Measurements from ENCODE around the gene SLC44A4.

Gene SLC44A4

DNA sequence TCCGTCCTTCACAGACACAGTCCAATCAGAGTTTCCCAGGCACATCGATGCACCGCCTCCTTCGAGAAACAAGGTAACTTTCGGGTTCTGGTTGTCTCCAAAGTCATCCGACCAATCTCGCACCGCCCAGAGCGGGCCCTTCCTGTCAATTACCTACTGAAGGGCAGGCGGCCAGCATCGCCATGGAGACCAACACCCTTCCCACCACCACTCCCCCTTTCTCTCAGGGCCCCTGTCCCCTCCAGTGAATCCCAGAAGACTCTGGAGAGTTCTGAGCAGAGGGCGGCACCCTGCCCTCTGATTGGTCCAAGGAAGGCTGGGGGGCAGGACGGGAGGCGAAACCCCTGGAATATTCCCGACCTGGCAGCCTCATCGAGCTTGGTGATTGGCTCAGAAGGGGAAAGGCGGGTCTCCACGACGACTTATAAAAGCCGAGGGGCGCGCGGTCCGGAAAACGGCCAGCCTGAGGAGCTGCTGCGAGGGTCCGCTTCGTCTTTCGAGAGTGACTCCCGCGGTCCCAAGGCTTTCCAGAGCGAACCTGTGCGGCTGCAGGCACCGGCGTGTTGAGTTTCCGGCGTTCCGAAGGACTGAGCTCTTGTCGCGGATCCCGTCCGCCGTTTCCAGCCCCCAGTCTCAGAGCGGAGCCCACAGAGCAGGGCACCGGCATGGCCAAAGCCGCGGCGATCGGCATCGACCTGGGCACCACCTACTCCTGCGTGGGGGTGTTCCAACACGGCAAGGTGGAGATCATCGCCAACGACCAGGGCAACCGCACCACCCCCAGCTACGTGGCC is 51.3 kb downstream of the SLC44A4 start, which contains the start of gene HSPA1B (continued):
- TF ChIP-seq SP2 (tag by site-specific recombination; IDR thresholded peaks at IDR 0.05) (peak; percentile 97), ZNF433 (tag by site-specific recombination; IDR thresholded peaks at IDR 0.05; ENCODE audit: low read depth) (no peak), IKZF3 (tag by site-specific recombination; IDR thresholded peaks at IDR 0.05) (peak; percentile 100), ZNF843 (tag by site-specific recombination; IDR thresholded peaks at IDR 0.05) (peak; percentile 56; the same call in 1 of the 2 replicates), KLF10 (tag by site-specific recombination; IDR thresholded peaks at IDR 0.05) (peak; percentile 92), ZNF211 (tag by site-specific recombination; IDR thresholded peaks at IDR 0.05; ENCODE audit: low read depth) (no peak), ZFHX2 (tag by site-specific recombination; conservative IDR thresholded peaks at IDR 0.05) (peak; percentile 66), SP3 (tag by site-specific recombination; IDR thresholded peaks at IDR 0.05) (peak; percentile 75), GLIS1 (tag by site-specific recombination; IDR thresholded peaks at IDR 0.05) (peak; percentile 31; the same call in 1 of the 2 replicates), ZNF394 (tag by site-specific recombination; IDR thresholded peaks at IDR 0.05; ENCODE audit: borderline replicate concordance) (peak; percentile 80; the same call in 1 of the 2 replicates), ZNF544 (tag by site-specific recombination; IDR thresholded peaks at IDR 0.05) (no peak), ZNF239 (tag by site-specific recombination; IDR thresholded peaks at IDR 0.05) (peak; percentile 52; the same call in 1 of the 2 replicates), ZNF341 (tag by site-specific recombination; IDR thresholded peaks at IDR 0.05; ENCODE audit: low read depth) (peak; percentile 86), ZBTB17 (tag by site-specific recombination; IDR thresholded peaks at IDR 0.05) (peak; percentile 93), BCL11A (tag by site-specific recombination; IDR thresholded peaks at IDR 0.05; ENCODE audit: low read depth) (peak; percentile 85), ZBTB7A (tag by site-specific recombination; IDR thresholded peaks at IDR 0.05; ENCODE audit: low read depth) (peak; percentile 70; the same call in 1 of the 2 replicates), WT1 (tag by site-specific recombination; IDR thresholded peaks at IDR 0.05) (peak; percentile 55)
- TF ChIP-seq, protein P1, sequence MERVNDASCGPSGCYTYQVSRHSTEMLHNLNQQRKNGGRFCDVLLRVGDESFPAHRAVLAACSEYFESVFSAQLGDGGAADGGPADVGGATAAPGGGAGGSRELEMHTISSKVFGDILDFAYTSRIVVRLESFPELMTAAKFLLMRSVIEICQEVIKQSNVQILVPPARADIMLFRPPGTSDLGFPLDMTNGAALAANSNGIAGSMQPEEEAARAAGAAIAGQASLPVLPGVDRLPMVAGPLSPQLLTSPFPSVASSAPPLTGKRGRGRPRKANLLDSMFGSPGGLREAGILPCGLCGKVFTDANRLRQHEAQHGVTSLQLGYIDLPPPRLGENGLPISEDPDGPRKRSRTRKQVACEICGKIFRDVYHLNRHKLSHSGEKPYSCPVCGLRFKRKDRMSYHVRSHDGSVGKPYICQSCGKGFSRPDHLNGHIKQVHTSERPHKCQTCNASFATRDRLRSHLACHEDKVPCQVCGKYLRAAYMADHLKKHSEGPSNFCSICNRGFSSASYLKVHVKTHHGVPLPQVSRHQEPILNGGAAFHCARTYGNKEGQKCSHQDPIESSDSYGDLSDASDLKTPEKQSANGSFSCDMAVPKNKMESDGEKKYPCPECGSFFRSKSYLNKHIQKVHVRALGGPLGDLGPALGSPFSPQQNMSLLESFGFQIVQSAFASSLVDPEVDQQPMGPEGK (tag by site-specific recombination; IDR thresholded peaks at IDR 0.05), result peak; percentile 92
- TF ChIP-seq, protein P2, sequence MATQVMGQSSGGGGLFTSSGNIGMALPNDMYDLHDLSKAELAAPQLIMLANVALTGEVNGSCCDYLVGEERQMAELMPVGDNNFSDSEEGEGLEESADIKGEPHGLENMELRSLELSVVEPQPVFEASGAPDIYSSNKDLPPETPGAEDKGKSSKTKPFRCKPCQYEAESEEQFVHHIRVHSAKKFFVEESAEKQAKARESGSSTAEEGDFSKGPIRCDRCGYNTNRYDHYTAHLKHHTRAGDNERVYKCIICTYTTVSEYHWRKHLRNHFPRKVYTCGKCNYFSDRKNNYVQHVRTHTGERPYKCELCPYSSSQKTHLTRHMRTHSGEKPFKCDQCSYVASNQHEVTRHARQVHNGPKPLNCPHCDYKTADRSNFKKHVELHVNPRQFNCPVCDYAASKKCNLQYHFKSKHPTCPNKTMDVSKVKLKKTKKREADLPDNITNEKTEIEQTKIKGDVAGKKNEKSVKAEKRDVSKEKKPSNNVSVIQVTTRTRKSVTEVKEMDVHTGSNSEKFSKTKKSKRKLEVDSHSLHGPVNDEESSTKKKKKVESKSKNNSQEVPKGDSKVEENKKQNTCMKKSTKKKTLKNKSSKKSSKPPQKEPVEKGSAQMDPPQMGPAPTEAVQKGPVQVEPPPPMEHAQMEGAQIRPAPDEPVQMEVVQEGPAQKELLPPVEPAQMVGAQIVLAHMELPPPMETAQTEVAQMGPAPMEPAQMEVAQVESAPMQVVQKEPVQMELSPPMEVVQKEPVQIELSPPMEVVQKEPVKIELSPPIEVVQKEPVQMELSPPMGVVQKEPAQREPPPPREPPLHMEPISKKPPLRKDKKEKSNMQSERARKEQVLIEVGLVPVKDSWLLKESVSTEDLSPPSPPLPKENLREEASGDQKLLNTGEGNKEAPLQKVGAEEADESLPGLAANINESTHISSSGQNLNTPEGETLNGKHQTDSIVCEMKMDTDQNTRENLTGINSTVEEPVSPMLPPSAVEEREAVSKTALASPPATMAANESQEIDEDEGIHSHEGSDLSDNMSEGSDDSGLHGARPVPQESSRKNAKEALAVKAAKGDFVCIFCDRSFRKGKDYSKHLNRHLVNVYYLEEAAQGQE (tag by site-specific recombination; IDR thresholded peaks at IDR 0.05), result peak; percentile 58; the same call in 1 of the 2 replicates
- TF ChIP-seq, protein P3, sequence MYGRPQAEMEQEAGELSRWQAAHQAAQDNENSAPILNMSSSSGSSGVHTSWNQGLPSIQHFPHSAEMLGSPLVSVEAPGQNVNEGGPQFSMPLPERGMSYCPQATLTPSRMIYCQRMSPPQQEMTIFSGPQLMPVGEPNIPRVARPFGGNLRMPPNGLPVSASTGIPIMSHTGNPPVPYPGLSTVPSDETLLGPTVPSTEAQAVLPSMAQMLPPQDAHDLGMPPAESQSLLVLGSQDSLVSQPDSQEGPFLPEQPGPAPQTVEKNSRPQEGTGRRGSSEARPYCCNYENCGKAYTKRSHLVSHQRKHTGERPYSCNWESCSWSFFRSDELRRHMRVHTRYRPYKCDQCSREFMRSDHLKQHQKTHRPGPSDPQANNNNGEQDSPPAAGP (tag by site-specific recombination; IDR thresholded peaks at IDR 0.05), result peak; percentile 87
- TF ChIP-seq, protein P4, sequence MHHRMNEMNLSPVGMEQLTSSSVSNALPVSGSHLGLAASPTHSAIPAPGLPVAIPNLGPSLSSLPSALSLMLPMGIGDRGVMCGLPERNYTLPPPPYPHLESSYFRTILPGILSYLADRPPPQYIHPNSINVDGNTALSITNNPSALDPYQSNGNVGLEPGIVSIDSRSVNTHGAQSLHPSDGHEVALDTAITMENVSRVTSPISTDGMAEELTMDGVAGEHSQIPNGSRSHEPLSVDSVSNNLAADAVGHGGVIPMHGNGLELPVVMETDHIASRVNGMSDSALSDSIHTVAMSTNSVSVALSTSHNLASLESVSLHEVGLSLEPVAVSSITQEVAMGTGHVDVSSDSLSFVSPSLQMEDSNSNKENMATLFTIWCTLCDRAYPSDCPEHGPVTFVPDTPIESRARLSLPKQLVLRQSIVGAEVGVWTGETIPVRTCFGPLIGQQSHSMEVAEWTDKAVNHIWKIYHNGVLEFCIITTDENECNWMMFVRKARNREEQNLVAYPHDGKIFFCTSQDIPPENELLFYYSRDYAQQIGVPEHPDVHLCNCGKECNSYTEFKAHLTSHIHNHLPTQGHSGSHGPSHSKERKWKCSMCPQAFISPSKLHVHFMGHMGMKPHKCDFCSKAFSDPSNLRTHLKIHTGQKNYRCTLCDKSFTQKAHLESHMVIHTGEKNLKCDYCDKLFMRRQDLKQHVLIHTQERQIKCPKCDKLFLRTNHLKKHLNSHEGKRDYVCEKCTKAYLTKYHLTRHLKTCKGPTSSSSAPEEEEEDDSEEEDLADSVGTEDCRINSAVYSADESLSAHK (tag by site-specific recombination; IDR thresholded peaks at IDR 0.05), result peak; percentile 53; the same call in 1 of the 2 replicates
- TF ChIP-seq, protein P5, sequence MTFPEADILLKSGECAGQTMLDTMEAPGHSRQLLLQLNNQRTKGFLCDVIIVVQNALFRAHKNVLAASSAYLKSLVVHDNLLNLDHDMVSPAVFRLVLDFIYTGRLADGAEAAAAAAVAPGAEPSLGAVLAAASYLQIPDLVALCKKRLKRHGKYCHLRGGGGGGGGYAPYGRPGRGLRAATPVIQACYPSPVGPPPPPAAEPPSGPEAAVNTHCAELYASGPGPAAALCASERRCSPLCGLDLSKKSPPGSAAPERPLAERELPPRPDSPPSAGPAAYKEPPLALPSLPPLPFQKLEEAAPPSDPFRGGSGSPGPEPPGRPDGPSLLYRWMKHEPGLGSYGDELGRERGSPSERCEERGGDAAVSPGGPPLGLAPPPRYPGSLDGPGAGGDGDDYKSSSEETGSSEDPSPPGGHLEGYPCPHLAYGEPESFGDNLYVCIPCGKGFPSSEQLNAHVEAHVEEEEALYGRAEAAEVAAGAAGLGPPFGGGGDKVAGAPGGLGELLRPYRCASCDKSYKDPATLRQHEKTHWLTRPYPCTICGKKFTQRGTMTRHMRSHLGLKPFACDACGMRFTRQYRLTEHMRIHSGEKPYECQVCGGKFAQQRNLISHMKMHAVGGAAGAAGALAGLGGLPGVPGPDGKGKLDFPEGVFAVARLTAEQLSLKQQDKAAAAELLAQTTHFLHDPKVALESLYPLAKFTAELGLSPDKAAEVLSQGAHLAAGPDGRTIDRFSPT (tag by site-specific recombination; IDR thresholded peaks at IDR 0.05), result peak; percentile 80; the same call in 1 of the 2 replicates
